Calu3 (cell line): ENCODE results near the gene ANKHD1. TPM values are rescaled to one million over a fixed set of nuclear protein-coding genes. Genes with fewer than 3 reads are reported as not detected.
A peak's percentile ranks its signal among the peaks of the same experiment; 100 is the strongest.

Experiments used
- Bru-seq: library from RNA; stranded (reverse); fragments of 400-500 nt; gene quantifications from one replicate; lab custom pipeline; 2021; lab: Mats Ljungman, UMichigan
- BruChase-seq, 2 experiments: library from RNA; stranded (reverse); fragments of 400-500 nt; gene quantifications; one replicate each; lab custom pipeline; 2021; lab: Mats Ljungman, UMichigan
- BruUV-seq: library from RNA; stranded (reverse); fragments of 400-500 nt; replicated peaks from 2 replicates; lab custom pipeline; 2021; lab: Mats Ljungman, UMichigan
- CTCF ChIA-PET: fragments of 300-600 bp; sonication (Branson Sonifier 250); formaldehyde crosslinking; loops from one replicate; lab custom pipeline; 2022; ENCODE audit warnings: antibody characterized with exemption; lab: Charles Lee
- DNase-seq: peaks from one replicate; pipeline ENCODE4 v3.0.0; 2022
- H3K27ac Mint-ChIP-seq: one replicate; pipeline ENCODE4 v1.8.0; 2022; ENCODE audit warnings: mixed read lengths; ENCODE audit not compliant: unreplicated experiment
- H3K27me3 Mint-ChIP-seq: one replicate; pipeline ENCODE4 v1.8.0; 2022; ENCODE audit warnings: mixed read lengths; ENCODE audit not compliant: unreplicated experiment
- H3K36me3 Mint-ChIP-seq: one replicate; pipeline ENCODE4 v1.8.0; 2022; ENCODE audit warnings: mild to moderate bottlenecking, moderate library complexity, mixed read lengths; ENCODE audit not compliant: insufficient read depth, unreplicated experiment
- H3K4me1 Mint-ChIP-seq: one replicate; pipeline ENCODE4 v1.8.0; 2022; ENCODE audit warnings: mild to moderate bottlenecking, low read depth, mixed read lengths; ENCODE audit not compliant: unreplicated experiment
- H3K4me3 Mint-ChIP-seq: one replicate; pipeline ENCODE4 v1.8.0; 2022; ENCODE audit warnings: mild to moderate bottlenecking, low read depth, moderate library complexity, mixed read lengths; ENCODE audit not compliant: unreplicated experiment
- H3K9me3 Mint-ChIP-seq: one replicate; pipeline ENCODE4 v1.8.0; 2022; ENCODE audit warnings: low read depth, mixed read lengths; ENCODE audit not compliant: unreplicated experiment
- intact Hi-C: fragments of 100-400 bp; cut with micrococcal nuclease; formaldehyde crosslinking; loops from one replicate; pipeline ENCODE4 v1.10.0; 2022; ENCODE audit not compliant: unreplicated experiment
- long read RNA-seq: library from polyadenylated mRNA; stranded (forward); transcript quantifications from one replicate; pipeline ENCODE4 v2.0.0, GENCODE V29; 2022
- total RNA-seq: library from RNA; stranded (reverse); gene quantifications from 2 replicates; pipeline ENCODE4 v1.2.3, GENCODE V29; 2022
- TF ChIP-seq, protein P1 (sequence below): fragments of 200-600 bp; IDR thresholded peaks from one replicate; pipeline ENCODE4 v1.8.0; 2022; ENCODE audit warnings: antibody characterized with exemption; ENCODE audit not compliant: unreplicated experiment

ANKHD1 gene
- total RNA-seq (160 and 167 TPM in 2 replicates), Bru-seq, nascent RNA (percentile 97 among the genes with signal in this experiment), BruChase-seq, experiment 1, labeled RNA remaining after a 6-hour chase (percentile 98 among the genes with signal in this experiment), BruChase-seq, experiment 2, labeled RNA remaining after a 2-hour chase (percentile 98 among the genes with signal in this experiment)
- long read RNA-seq, transcript ANKHD1-205 (11 exons, 2,135 nt) = major isoform, 13 of 80 reads
- long read RNA-seq, partial matches to known transcripts = 39 of 80 reads
- long read RNA-seq, other reads (novel, unspliced or antisense) = 23 of 80 reads

- BruUV-seq = no TSS peak
- CTCF ChIA-PET = interaction anchor here (0.5 to 1.7 kb wide), 7 partner anchors 10 to 285 kb away, joined by 3 to 8 read pairs (median 4); partner anchors contain the start of genes HBEGF, IK and NDUFA2
- peaks cover 9% of the 10 kb centered on the region for H3K36me3 Mint-ChIP-seq
- intact Hi-C loops = loop anchor here (10.0 kb wide), 1 partner anchor 233 kb away; the partner anchor contains the start of genes CD14 and TMCO6
- no peak within 1 kb of the TSS for H3K27ac Mint-ChIP-seq
- TF ChIP-seq, protein P1, sequence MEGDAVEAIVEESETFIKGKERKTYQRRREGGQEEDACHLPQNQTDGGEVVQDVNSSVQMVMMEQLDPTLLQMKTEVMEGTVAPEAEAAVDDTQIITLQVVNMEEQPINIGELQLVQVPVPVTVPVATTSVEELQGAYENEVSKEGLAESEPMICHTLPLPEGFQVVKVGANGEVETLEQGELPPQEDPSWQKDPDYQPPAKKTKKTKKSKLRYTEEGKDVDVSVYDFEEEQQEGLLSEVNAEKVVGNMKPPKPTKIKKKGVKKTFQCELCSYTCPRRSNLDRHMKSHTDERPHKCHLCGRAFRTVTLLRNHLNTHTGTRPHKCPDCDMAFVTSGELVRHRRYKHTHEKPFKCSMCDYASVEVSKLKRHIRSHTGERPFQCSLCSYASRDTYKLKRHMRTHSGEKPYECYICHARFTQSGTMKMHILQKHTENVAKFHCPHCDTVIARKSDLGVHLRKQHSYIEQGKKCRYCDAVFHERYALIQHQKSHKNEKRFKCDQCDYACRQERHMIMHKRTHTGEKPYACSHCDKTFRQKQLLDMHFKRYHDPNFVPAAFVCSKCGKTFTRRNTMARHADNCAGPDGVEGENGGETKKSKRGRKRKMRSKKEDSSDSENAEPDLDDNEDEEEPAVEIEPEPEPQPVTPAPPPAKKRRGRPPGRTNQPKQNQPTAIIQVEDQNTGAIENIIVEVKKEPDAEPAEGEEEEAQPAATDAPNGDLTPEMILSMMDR = no peak
- no peaks in the 10 kb centered on the region for H3K9me3 Mint-ChIP-seq
- peak; percentile 99 for DNase-seq
- no peaks in the 10 kb centered on the region for H3K27me3 Mint-ChIP-seq
- no peak within 1 kb of the TSS for H3K4me3 Mint-ChIP-seq
- H3K4me1 Mint-ChIP-seq = peaks cover 20% of the 10 kb centered on the region
These were observed at the start of gene ANKHD1 for GRCh38 chr5:140401362-140402257. Gene ANKHD1 (plus strand): TSS chr5:140401833. CDS start chr5:140401968, 135 bp downstream.

- CTCF ChIA-PET = interaction anchor here (1.0 to 1.3 kb wide), 3 partner anchors 10 to 115 kb away, joined by 3 to 8 read pairs (median 7); no protein-coding TSS in a partner anchor
- no peaks in the 10 kb centered on the region for H3K9me3 Mint-ChIP-seq
- H3K4me3 Mint-ChIP-seq = no peak overlapping the region
- H3K36me3 Mint-ChIP-seq = peaks cover 5% of the 10 kb centered on the region
- no TSS peak for BruUV-seq
- DNase-seq = no peak
- intact Hi-C loops = loop anchor here (5.0 kb wide), 1 partner anchor 278 kb away; no protein-coding TSS in a partner anchor
- peaks cover 17% of the 10 kb centered on the region for H3K4me1 Mint-ChIP-seq
- no peaks in the 10 kb centered on the region for H3K27me3 Mint-ChIP-seq
- H3K27ac Mint-ChIP-seq = no peak overlapping the region
- TF ChIP-seq, protein P1 = no peak
These were observed 46.1 kb upstream of the ANKHD1 start for GRCh38 chr5:140355546-140355945.

- H3K9me3 Mint-ChIP-seq = no peaks in the 10 kb centered on the region
- H3K36me3 Mint-ChIP-seq = peaks cover 5% of the 10 kb centered on the region
- no peak for DNase-seq
- CTCF ChIA-PET = no interaction called here
- intact Hi-C loops = loop anchor here (1.0 to 5.0 kb wide), 3 partner anchors 113 to 280 kb away; no protein-coding TSS in a partner anchor
- H3K4me1 Mint-ChIP-seq = peaks cover 17% of the 10 kb centered on the region
- no TSS peak for BruUV-seq
- no peaks in the 10 kb centered on the region for H3K27me3 Mint-ChIP-seq
- peak overlapping the region; percentile 41 for H3K4me3 Mint-ChIP-seq
- TF ChIP-seq, protein P1 = no peak
- no peak overlapping the region for H3K27ac Mint-ChIP-seq
These were observed 44.5 kb upstream of the ANKHD1 start for GRCh38 chr5:140356853-140357725.
